HG03103 (cell line): Measurements from ENCODE around the gene SCN2B.

Experiments
- ATAC-seq: cut with Tn5 transposase; IDR thresholded peaks from one replicate; pipeline ENCODE4 v1.9.1; 2021; ENCODE audit warnings: low read depth; ENCODE audit not compliant: unreplicated experiment

SCN2B gene

DNA sequence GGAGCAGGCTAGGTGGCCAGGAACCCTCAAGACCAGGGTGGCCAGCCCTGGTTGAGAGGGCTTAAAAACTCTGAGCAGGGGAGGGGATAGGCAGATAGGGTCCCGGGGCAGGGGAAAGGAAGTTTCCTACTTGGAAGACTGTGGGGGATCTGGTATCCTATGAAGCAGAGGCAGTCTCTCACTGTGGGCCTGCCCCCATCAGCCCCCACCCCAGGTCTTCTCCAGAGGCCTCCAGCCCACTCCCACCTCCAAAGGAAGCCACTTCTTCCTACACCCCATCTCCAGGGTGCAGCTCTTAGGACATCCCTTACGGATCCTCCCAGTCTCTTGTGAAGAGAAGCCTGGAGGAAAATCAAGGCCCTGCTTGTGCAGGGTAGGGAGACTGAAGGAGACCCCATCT is 40.1 kb downstream of the SCN2B start:
- ATAC-seq = no peak

DNA sequence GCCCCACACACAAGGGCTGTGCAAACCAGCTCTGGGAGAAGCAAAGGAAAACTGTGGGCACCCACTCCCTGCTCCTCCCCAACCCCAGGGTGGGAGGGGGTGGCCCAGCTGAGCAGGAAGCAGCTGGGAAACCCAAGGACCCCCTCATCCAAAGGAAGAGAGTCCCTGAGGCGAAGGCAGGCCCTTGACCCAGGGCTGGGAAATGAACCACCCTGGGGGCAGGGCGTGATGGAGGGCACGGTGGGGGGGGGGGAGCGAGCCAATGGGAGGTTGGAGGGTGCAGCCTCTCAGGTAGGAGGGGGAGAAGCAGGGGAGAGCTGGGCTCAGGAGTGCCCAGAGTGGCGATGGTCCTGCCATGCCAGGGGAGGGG is 40.7 kb downstream of the SCN2B start:
- ATAC-seq = no peak

DNA sequence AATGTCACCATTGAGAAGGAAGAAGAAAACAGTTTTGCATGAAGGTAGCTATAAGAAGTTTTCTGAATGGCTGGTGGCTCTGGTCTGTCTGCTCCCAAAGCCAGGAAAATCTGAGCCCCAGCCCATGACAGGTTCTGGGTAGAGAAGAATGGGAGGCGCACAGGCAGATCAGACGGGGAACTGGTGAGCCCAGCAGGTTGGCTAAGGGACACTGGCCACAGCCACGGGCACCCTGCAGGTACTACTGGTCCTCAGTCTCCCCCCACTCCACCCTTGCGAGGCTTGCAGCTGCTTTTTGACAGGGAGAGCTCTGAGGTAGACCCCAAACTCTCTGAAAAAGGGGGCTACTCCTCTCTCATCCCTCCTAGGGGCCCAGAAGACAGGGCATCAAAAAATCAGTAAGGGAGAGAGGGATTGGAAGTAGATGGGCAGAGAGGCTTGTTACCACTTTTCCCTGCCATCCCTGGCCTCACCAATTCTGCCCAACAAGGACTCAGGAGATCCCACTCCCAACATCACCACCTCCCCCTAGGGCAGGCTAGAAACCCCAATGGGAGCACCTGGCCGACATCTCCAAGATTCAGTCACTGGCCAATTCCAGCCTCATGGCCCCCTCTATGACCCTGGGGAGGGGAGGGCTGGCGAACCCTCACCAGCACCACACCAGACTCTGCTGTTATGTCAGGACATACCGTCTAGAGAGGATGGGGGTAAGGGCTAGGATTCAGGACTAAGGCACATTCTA is 41.2 kb downstream of the SCN2B start:
- ATAC-seq = no peak

DNA sequence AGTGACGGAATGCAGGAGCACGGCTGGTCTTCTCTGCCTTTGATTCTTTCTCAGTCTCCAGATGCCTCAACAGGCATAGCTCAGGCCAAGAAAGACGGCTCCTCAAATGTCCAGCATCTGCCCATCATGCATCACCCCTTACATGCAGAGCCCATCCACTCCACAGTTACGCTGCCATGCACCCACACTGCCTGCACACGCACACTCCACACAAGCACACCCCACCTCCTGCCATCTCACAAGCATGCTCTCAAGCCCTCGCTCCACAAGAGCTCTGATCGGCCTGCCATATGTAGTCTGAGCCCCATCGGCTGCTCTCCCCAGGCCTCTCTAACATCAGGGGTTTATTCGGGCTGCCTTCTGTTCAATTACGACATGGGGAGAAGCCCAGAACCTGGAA is 42.6 kb downstream of the SCN2B start:
- ATAC-seq = no peak

DNA sequence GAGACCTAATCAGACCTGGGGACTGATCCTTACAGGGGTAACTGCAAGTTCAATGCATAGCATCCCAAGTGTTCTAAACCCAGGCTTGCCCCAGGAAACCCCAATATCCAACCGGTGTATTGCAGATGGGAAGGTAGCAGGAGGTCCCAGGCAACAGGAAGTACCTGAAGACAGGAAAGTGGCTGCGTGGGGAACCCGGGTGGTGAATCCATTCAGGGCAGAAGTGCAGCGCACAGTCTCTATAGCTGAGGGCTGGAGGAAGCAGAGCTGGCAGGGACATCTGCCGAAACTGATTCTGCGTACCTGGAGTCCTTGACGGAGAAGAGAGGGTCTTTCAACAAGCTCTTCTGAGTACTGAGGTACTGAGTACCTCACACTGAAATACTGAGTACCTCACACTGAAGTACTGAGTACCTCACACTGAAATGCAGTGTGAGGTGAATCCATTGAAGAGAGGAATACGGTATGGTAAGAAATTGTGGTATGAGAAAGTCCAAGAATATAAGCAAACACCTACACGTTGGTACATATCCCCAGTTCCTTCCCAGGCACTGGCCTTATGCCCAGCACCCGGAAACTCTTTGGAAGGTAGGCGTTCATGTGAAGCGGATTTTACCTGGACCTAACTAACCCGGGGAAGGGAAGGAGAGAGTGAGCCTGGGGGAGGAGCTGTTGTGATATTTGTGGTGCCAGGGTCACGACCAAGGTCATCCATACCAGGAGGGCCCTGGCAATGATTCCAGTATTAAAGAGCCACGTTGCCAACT is 43.9 kb downstream of the SCN2B start:
- no peak for ATAC-seq

DNA sequence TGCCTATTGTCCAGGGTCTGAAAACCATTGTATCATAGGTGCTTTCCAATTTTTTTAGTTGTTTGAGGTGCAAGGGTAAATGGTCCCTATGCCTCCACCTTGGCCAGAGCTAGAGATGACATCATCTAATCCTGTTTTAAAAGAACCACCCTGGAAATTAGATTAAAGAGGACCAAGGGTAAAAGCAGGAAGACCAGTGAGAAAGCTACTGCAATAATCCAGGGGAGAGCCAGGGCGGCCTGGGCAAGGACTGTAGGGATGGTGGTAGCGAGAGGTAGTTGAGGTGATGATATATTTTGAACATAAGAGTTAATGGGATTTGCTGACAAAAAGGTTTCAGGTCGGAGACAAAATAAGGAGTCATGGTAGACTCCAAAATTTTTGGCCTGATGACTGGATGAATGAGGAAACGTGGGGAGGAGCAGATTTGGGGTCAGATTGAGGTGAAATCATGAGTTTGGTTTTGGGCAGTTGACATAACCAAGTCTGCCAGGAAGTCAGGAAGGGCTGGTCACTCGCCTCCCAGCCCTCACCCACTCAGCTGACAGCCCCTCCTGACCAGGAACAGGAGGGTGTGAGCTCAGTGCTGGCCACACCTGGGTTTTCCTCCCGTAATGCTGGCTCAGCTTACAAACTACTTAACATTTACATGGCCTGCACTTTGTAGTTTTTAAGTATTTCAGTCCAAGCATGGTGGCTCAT is 46.8 kb downstream of the SCN2B start:
- no peak for ATAC-seq

DNA sequence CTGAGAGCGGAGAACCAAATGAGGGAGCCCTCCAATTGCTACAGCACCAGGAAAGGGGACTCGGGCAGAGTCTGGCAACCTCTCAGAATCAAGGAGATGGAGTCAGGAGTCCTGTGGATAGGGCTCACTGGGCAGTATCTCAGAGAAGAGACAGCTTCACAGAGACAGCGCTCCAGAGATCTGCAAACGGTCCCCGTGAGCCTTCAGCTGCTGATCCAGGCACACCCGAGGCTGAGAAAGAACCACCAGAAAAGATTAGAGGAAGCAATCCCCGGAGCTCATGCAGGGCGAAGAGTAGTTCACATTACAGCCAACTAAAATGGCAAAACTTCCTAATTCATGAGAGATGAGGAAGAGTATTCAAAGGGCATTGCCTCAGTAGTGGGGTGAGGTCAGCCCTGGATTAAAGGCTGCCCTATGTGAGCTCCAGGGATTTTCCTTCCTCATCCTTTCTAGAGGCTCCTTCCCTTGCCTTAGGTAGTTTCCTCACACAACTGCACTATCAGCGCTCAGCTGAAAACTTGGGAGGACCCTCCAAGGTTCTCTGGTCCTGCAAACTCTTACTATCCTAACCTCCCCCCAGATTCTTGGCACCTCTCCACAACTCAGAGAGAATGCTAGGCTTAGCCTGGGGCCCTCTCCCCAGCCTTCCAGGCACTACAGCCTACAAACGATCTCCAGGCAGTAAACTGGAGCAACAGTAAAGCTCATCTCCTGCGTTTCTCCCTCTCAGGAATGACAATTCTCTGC is 47.5 kb downstream of the SCN2B start:
- ATAC-seq = no peak

DNA sequence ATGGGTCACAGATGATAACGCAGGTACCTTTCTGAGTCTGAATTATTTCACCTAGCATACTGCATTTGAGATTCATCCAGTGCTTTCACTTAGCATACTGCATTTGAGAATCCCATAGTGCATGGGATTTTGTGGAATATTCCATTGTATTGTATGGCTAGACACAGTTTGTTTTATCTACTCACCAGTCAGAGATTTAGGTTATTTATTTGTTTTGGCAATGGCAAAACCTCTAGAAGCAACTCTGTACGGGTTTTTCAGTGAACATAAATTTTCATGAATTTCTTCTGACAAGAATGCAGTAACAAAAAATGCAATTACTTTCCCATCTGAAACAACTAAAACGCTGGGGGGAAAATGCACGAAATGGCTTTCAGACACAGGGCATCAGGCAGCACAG is 48.1 kb downstream of the SCN2B start:
- ATAC-seq = no peak

DNA sequence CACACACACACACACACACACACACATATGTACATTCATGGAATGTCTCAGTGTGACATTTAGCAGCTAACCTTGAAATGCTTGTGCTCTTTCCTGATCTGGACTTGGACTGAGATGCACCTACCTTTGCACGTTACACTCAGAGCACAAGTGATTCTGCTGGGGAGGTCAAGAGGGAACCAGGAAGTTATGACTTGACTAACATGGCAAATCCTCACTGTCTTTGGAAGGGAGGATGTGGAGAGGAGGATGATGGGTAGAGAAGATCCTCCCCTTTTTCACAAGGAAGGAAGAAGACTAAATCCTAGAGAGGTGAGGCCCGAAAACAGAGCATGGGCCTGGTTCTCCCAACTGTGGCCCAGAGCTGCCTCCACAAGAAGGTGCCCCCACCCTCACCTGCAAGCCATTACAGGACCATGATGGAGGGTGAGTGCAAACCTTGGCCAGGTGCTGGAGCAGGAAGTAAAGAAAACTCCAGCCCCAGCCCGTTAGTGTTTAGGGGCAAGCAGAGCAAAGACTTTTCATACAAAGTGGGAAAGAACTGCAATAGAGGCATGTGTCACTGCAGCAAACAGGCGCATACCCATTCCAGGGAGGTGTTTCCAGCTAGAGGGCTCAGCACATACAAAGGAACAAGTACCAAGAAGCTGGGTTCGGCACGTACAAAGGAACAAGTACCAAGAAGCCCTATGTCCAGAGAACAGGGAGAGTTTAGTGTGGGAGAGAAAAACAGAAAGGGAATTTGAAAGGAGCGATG is 50.2 kb downstream of the SCN2B start:
- ATAC-seq = no peak

DNA sequence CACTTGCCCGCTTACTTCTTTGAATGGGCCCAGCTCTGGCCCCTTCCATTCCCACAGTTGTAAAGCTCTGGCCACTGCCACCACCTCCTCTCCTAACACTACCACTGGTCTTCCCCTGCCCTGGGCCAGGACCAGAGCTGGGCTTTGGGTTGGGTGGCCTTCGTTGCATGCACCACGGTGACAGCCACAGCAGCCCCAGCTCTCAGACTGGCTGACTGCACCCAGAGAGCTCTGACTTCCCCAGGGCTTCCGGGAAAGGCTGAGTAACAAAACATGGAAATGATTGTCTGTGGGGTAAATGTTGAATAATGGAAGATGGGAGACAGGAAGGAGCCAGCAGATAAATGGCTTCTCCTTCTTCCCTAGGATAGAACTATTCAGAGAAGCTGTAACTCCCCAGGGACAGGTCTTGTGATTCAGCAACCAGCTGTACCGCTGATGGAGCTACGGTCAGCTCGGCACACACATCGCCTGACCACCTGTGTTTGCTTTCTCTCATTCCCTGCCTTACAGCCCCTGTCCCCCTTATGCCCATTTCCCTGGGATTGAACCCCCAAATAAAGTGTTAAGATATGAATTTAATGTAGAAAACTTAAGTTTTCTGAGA is 51.4 kb downstream of the SCN2B start:
- ATAC-seq = no peak

DNA sequence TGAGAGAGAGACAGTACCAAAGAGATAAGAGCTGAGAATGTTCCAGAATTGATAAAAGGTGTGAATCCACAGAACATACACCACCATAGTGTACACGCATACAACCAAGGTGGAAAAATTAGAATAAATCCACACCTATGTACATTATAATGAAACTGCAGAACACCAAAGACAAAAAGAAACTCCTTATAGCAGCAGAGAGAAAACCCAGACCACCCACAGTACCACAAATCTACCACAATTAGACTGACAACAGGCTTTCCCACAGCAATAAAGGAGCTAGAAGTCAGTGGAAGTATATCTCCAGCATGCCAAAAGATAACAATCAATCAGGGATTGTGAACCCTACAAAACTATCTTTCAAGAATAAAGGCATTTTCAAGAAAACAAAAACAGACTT is 55.6 kb downstream of the SCN2B start:
- ATAC-seq = no peak

DNA sequence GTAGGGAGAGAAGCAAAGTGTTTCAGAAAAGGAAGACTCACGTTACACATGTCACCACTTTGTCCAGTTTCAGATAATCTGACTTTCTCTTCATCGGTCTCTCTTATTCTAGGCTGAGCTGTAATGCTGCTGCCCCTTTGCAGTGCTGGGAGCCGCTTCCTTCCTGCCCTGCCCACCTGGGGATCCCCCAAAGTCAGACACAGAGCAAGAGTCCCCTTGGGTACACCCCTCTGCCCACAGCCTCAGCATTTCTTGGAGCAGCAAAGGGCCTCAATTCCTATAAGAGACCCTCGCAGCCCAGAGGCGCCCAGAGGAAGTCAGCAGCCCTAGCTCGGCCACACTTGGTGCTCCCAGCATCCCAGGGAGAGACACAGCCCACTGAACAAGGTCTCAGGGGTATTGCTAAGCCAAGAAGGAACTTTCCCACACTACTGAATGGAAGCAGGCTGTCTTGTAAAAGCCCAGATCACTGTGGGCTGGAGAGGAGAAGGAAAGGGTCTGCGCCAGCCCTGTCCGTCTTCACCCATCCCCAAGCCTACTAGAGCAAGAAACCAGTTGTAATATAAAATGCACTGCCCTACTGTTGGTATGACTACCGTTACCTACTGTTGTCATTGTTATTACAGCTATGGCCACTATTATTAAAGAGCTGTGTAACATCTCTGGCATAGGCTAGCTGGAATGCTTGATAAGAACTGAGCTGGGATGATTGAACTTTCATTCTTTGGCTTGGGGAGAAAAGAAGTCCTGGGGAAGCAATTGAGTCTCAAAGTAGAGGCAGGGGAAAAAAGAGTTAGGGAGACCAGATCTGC is 58.4 kb downstream of the SCN2B start:
- ATAC-seq = no peak

DNA sequence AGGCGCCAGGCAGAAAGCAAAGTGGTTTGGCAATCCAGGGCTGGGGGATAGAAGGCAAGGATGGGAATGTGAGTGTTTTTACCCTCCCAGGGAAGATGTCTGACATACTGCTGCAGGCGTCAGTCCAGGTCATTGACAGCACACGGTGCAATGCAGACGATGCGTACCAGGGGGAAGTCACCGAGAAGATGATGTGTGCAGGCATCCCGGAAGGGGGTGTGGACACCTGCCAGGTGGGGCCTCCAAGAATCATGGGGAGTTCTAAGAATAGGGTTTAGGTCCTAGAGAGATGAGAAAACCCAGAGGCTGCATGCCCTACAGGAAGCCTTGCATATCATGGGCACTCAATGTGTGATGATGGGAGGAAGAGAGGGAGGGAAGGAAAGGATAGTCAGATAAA is 61.4 kb downstream of the SCN2B start:
- ATAC-seq = no peak

DNA sequence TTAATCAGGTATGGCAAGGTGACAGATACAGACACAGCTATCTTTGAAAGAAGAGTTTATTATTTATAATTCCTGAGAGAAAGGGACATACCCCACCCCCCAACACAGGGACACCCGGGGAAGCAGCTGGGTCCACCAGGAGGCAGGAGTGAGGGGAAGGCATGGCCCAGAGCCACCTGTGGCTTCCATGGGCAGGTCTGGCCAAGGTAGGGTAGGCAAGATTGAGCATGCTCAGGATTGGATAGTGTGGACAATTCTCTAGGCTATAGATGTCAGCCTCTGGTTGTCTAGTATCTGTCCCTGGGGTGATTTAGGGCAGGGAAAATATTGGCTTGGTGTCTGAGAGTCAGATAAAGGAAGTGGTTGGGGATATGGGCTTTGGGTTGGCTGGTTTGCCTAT is 62.2 kb downstream of the SCN2B start:
- ATAC-seq = no peak

DNA sequence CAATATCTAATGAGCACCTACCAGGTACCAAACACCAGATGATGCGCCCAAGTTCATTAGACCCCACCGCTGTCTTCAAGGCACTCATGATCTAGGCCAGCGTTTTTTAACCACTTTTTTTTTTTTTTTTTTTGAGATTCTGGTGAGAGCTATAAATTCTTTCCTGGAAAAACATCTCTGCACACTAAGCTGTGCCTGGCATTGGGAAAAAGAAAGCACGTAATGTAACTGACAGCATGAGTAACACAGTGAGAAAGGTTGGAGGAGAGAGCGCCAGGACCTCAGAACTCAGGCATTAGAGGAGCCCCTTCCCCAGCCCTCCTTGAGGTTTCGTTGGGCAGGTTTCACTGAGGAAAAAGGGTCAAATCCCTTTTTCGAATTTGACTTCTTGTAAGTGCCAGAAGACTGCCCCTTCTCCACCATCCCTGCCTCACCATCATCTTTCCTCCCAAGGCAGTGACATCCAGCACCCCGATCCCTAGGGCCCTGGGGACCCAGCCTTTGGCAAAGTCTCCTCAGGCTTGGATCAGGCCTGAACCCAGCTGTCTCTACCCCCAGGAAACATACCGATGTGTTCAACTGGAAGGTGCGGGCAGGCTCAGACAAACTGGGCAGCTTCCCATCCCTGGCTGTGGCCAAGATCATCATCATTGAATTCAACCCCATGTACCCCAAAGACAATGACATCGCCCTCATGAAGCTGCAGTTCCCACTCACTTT is 63.6 kb downstream of the SCN2B start:
- no peak for ATAC-seq
